Astrocyte of the hippocampus (primary cell): Measurements from ENCODE around the gene SPATA7.
A peak's percentile ranks its signal among the peaks of the same experiment; 100 is the strongest.

Experiments
- DNase-seq: peaks from one replicate; pipeline ENCODE4 v3.0.0; 2011; ENCODE audit warnings: low read depth, low spot score

The SPATA7 gene

GRCh38 chr14:88417594-88417993, 32.1 kb downstream of the SPATA7 start:
- DNase-seq: no peak

- no peak for DNase-seq
These were observed 34.7 kb downstream of the SPATA7 start for GRCh38 chr14:88420187-88420586.

GRCh38 chr14:88421286-88421685, 35.8 kb downstream of the SPATA7 start:
- DNase-seq: peak; percentile 44

- no peak for DNase-seq
These were observed 36.6 kb downstream of the SPATA7 start for GRCh38 chr14:88422047-88422446.

- DNase-seq: peak; percentile 21
These were observed 37.6 kb downstream of the SPATA7 start for GRCh38 chr14:88422919-88423650.

GRCh38 chr14:88424573-88424972, 39.1 kb downstream of the SPATA7 start:
- peak; percentile 2 for DNase-seq

GRCh38 chr14:88426271-88426670, 40.8 kb downstream of the SPATA7 start:
- peak; percentile 82 for DNase-seq

GRCh38 chr14:88430976-88431375, 45.5 kb downstream of the SPATA7 start:
- no peak for DNase-seq

- DNase-seq: no peak
These were observed 52.2 kb downstream of the SPATA7 start for GRCh38 chr14:88437658-88438057.

GRCh38 chr14:88439088-88439487, 53.6 kb downstream of the SPATA7 start:
- DNase-seq: no peak

- DNase-seq: no peak
These were observed 66.8 kb downstream of the SPATA7 start for GRCh38 chr14:88452231-88452630.

- DNase-seq: no peak
These were observed 69.4 kb downstream of the SPATA7 start for GRCh38 chr14:88454886-88455285.

- DNase-seq: no peak
These were observed 77.9 kb downstream of the SPATA7 start for GRCh38 chr14:88463318-88463717.

GRCh38 chr14:88468406-88468805, 82.9 kb downstream of the SPATA7 start:
- DNase-seq: peak; percentile 80

- no peak for DNase-seq
These were observed 85.3 kb downstream of the SPATA7 start for GRCh38 chr14:88470542-88471440.

- peak; percentile 42 for DNase-seq
These were observed 88.3 kb downstream of the SPATA7 start for GRCh38 chr14:88473791-88474190.

- no peak for DNase-seq
These were observed 90.8 kb downstream of the SPATA7 start for GRCh38 chr14:88476214-88476774.

- DNase-seq: no peak
These were observed 91.4 kb downstream of the SPATA7 start for GRCh38 chr14:88476825-88477224.

GRCh38 chr14:88477513-88478250, 92.2 kb downstream of the SPATA7 start:
- DNase-seq: no peak

- no peak for DNase-seq
These were observed 93.5 kb downstream of the SPATA7 start for GRCh38 chr14:88478931-88479330.

- DNase-seq: no peak
These were observed 94.1 kb downstream of the SPATA7 start for GRCh38 chr14:88479574-88479987.

GRCh38 chr14:88481059-88481458, 95.6 kb downstream of the SPATA7 start:
- no peak for DNase-seq
